Ovary (tissue), 3 donors: ENCODE data around the gene MAGEA9.
"Not testable (repeated sequence)": the region's sequence is repeated elsewhere in the genome, so short reads cannot be mapped to it uniquely, and the experiment has no call there.

Source experiments
- CTCF ChIP-seq, 3 donors: fragments of 450-650 bp in 2 of 3; fragments of 200-600 bp in 1 of 3; IDR thresholded peaks; one replicate each; pipeline versions ENCODE4 v1.5.1 to v1.8.0; 2016 to 2022; ENCODE audit warnings: antibody characterized with exemption in 3 of 3, mild to moderate bottlenecking in 1 of 3
- POLR2A ChIP-seq: fragments of 450-650 bp; IDR thresholded peaks from one replicate; pipeline ENCODE4 v1.6.1; 2017; ENCODE audit warnings: antibody characterized with exemption, mild to moderate bottlenecking, moderate library complexity
- donor health status: DM: no; HTN: no; CAD: no.

GRCh38 chrX:149742269-149742668 lies 39.5 kb upstream of the MAGEA9 start:
- TF ChIP-seq POLR2A; CTCF (IDR thresholded peaks at IDR 0.05): not testable (repeated sequence)
